PC-9 (cell line): ENCODE data around the gene LBH.

ENCODE experiments used
- EZH2 ChIP-seq: fragments of 200-600 bp; sonication (generic); IDR thresholded peaks from 2 replicates; pipeline ENCODE4 v1.8.0; 2017; ENCODE audit warnings: antibody characterized with exemption, low read depth
- TF ChIP-seq, protein P1 (sequence below): fragments of 200-600 bp; sonication (generic); conservative IDR thresholded peaks from 2 replicates; pipeline ENCODE4 v1.6.1; 2017; ENCODE audit warnings: mixed run types, antibody characterized with exemption, mild to moderate bottlenecking, moderate library complexity

DNA sequence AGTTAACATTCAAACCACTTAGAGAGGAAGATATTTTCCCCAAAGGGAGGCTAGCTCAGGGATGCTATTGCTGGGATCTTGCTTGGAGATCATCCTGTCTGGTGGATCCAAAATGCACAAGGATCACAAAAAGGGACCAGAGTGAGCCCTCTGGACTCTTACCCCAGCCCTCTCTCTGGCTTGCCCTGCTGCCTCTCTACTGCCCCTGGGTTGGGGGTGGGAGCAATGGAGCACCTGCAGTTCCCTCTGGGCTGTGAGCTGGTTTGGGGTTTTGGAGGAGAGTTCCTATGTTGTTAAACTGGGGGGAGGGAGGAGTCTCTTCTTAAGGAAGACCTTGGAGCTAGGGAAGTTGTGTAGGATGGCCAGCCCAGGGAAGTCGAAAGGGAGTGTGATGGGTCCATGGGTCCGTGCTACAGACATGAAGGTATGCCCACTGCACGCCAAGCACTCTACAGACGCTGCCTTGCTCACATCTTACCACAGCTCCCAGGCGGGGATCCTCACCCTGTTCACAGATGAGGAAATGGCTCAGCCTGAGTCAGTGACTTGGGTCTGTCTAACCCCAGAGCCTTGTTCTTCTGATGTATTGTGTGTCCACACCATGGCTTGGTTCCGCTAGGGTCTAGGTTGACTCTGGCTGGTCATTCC lies 3.8 kb downstream of the LBH start:
- TF ChIP-seq, protein P1, sequence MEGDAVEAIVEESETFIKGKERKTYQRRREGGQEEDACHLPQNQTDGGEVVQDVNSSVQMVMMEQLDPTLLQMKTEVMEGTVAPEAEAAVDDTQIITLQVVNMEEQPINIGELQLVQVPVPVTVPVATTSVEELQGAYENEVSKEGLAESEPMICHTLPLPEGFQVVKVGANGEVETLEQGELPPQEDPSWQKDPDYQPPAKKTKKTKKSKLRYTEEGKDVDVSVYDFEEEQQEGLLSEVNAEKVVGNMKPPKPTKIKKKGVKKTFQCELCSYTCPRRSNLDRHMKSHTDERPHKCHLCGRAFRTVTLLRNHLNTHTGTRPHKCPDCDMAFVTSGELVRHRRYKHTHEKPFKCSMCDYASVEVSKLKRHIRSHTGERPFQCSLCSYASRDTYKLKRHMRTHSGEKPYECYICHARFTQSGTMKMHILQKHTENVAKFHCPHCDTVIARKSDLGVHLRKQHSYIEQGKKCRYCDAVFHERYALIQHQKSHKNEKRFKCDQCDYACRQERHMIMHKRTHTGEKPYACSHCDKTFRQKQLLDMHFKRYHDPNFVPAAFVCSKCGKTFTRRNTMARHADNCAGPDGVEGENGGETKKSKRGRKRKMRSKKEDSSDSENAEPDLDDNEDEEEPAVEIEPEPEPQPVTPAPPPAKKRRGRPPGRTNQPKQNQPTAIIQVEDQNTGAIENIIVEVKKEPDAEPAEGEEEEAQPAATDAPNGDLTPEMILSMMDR, result no peak
- TF ChIP-seq EZH2, result no peak
